H9 (cell line): ENCODE measurements around the gene FAR1. TPM values are rescaled to one million over a fixed set of nuclear protein-coding genes. Genes with fewer than 3 reads are reported as not detected.
"Not testable (repeated sequence)": the region's sequence is repeated elsewhere in the genome, so short reads cannot be mapped to it uniquely, and the experiment has no call there.

ENCODE experiments used
- DNase-seq: peaks from one replicate; pipeline ENCODE4 v3.0.0-alpha.2; 2017
- H2AFZ ChIP-seq: one replicate; pipeline ENCODE4 v1.6.1; 2013; ENCODE audit warnings: mild to moderate bottlenecking, low read length, control low read depth, moderate library complexity
- H2AK5ac ChIP-seq: 2 replicates; pipeline ENCODE4 v1.6.1; 2013; ENCODE audit warnings: low read length, control low read depth, mixed read lengths; ENCODE audit not compliant: insufficient read length
- H2BK120ac ChIP-seq: one replicate; pipeline ENCODE4 v1.6.1; 2013; ENCODE audit warnings: low read depth, mild to moderate bottlenecking, low read length, control low read depth, inconsistent platforms; ENCODE audit not compliant: poor library complexity, severe bottlenecking
- H2BK12ac ChIP-seq: 2 replicates; pipeline ENCODE4 v1.6.1; 2013; ENCODE audit warnings: low read length, control low read depth, mixed read lengths, low read depth; ENCODE audit not compliant: insufficient read length
- H2BK15ac ChIP-seq: 2 replicates; pipeline ENCODE4 v1.6.1; 2013; ENCODE audit warnings: low read depth, low read length, control low read depth
- H2BK20ac ChIP-seq: one replicate; pipeline ENCODE4 v1.6.1; 2013; ENCODE audit warnings: low read depth, mild to moderate bottlenecking, low read length, control low read depth, inconsistent platforms; ENCODE audit not compliant: poor library complexity, severe bottlenecking
- H2BK5ac ChIP-seq: 2 replicates; pipeline ENCODE4 v1.6.1; 2013; ENCODE audit warnings: low read length, control low read depth, mixed read lengths; ENCODE audit not compliant: insufficient read length
- H3K14ac ChIP-seq: 2 replicates; pipeline ENCODE4 v1.6.1; 2013; ENCODE audit warnings: low read length, control low read depth; ENCODE audit not compliant: insufficient read depth
- H3K18ac ChIP-seq: 2 replicates; pipeline ENCODE4 v1.6.1; 2013; ENCODE audit warnings: low read depth, mild to moderate bottlenecking, mixed read lengths, low read length, control low read depth; ENCODE audit not compliant: insufficient read length
- H3K23ac ChIP-seq: 2 replicates; pipeline ENCODE4 v1.6.1; 2013; ENCODE audit warnings: low read length, control low read depth, mixed read lengths, low read depth; ENCODE audit not compliant: insufficient read length
- H3K23me2 ChIP-seq: 2 replicates; pipeline ENCODE4 v1.6.1; 2013; ENCODE audit warnings: low read depth, mild to moderate bottlenecking, mixed read lengths, low read length, control low read depth; ENCODE audit not compliant: insufficient read length, poor library complexity, severe bottlenecking
- H3K27ac ChIP-seq: 2 replicates; pipeline ENCODE4 v1.5.1; 2013; ENCODE audit warnings: low read length, control low read depth, mixed read lengths, low read depth; ENCODE audit not compliant: insufficient read length
- H3K27me3 ChIP-seq: 2 replicates; pipeline ENCODE4 v1.6.1; 2013; ENCODE audit warnings: low read length, control low read depth, inconsistent platforms; ENCODE audit not compliant: insufficient read depth
- H3K4ac ChIP-seq: 2 replicates; pipeline ENCODE4 v1.6.1; 2013; ENCODE audit warnings: low read depth, mild to moderate bottlenecking, control low read depth, inconsistent platforms, low read length, moderate library complexity
- H3K4me1 ChIP-seq: 2 replicates; pipeline ENCODE4 v1.6.1; 2013; ENCODE audit warnings: low read length, control low read depth, inconsistent platforms; ENCODE audit not compliant: insufficient read depth
- H3K4me2 ChIP-seq: 2 replicates; pipeline ENCODE4 v1.6.1; 2013; ENCODE audit warnings: low read length, control low read depth, mixed read lengths; ENCODE audit not compliant: insufficient read length, insufficient read depth
- H3K56ac ChIP-seq: 2 replicates; pipeline ENCODE4 v1.6.1; 2013; ENCODE audit warnings: low read depth, mild to moderate bottlenecking, mixed read lengths, low read length, control low read depth; ENCODE audit not compliant: insufficient read length
- H3K79me1 ChIP-seq: 2 replicates; pipeline ENCODE4 v1.6.1; 2013; ENCODE audit warnings: low read depth, mild to moderate bottlenecking, moderate library complexity, low read length, control low read depth, inconsistent platforms; ENCODE audit not compliant: insufficient read depth, poor library complexity, severe bottlenecking
- H3K79me2 ChIP-seq: 2 replicates; pipeline ENCODE4 v1.6.1; 2013; ENCODE audit warnings: low read length, control low read depth, inconsistent platforms; ENCODE audit not compliant: insufficient read depth
- H3K9ac ChIP-seq: 2 replicates; pipeline ENCODE4 v1.6.1; 2013; ENCODE audit warnings: low read length, control low read depth, mixed read lengths; ENCODE audit not compliant: insufficient read length; ENCODE audit errors: extremely low read depth
- H3K9me3 ChIP-seq: one replicate; pipeline ENCODE4 v1.6.1; 2013; ENCODE audit warnings: low read depth, low read length, inconsistent platforms; ENCODE audit not compliant: control insufficient read depth
- H3T11ph ChIP-seq: one replicate; pipeline ENCODE4 v1.6.1; 2013; ENCODE audit warnings: mild to moderate bottlenecking, low read length, control low read depth, inconsistent platforms
- H4K20me1 ChIP-seq: one replicate; pipeline ENCODE4 v1.6.1; 2013; ENCODE audit not compliant: control insufficient read depth, insufficient read length, insufficient read depth
- H4K5ac ChIP-seq: 2 replicates; pipeline ENCODE4 v1.6.1; 2013; ENCODE audit warnings: low read depth, mild to moderate bottlenecking, mixed read lengths, low read length, control low read depth; ENCODE audit not compliant: insufficient read length
- H4K8ac ChIP-seq: replicated peaks from 2 replicates; pipeline ENCODE4 v1.6.1; 2013; ENCODE audit warnings: low read length, control low read depth, mixed read lengths, low read depth; ENCODE audit not compliant: insufficient read length
- H4K91ac ChIP-seq: 2 replicates; pipeline ENCODE4 v1.6.1; 2013; ENCODE audit warnings: low read depth, mild to moderate bottlenecking, moderate library complexity, mixed read lengths, low read length, control low read depth; ENCODE audit not compliant: insufficient read length
- H3K27ac Mint-ChIP-seq, 3 experiments: 2 replicates in 2 of 3; 3 replicates in 1 of 3; pipeline ENCODE4 v1.8.0; 2020 to 2021; ENCODE audit warnings: mixed read lengths in 3 of 3, mild to moderate bottlenecking in 1 of 3, moderate library complexity in 1 of 3
- H3K27me3 Mint-ChIP-seq: 2 replicates; pipeline ENCODE4 v1.8.0; 2021; ENCODE audit warnings: low read depth, mild to moderate bottlenecking, moderate library complexity, mixed read lengths
- H3K36me3 Mint-ChIP-seq, 3 experiments: 2 replicates in 2 of 3; 3 replicates in 1 of 3; pipeline ENCODE4 v1.8.0; 2020 to 2021; ENCODE audit warnings: low read depth in 3 of 3, mixed read lengths in 3 of 3; ENCODE audit not compliant: insufficient read depth in 1 of 3
- H3K4me1 Mint-ChIP-seq, 2 experiments: 2 replicates each; pipeline ENCODE4 v1.8.0; 2020; ENCODE audit warnings: mixed read lengths in 2 of 2
- H3K4me3 Mint-ChIP-seq, 2 experiments: 2 replicates in 1 of 2; 3 replicates in 1 of 2; pipeline ENCODE4 v1.8.0; 2020 to 2021; ENCODE audit warnings: mild to moderate bottlenecking in 2 of 2, mixed read lengths in 2 of 2, moderate library complexity in 1 of 2
- H3K9me3 Mint-ChIP-seq, 2 experiments: 2 replicates in 1 of 2; 3 replicates in 1 of 2; pipeline ENCODE4 v1.8.0; 2020; ENCODE audit warnings: mild to moderate bottlenecking in 2 of 2, mixed read lengths in 2 of 2, moderate library complexity in 1 of 2
- CTCF ChIP-seq: fragments of 200-600 bp; sonication (generic); conservative IDR thresholded peaks from 3 replicates; pipeline ENCODE4 v1.8.0; 2021; ENCODE audit warnings: antibody characterized with exemption, mild to moderate bottlenecking
- WGBS: extraction: QIAGEN DNeasy Blood & Tissue Kit; methylation state at CpG from one replicate; pipeline ENCODE4 v1.1.7; 2013; ENCODE audit warnings: missing lambda C conversion rate, low lambda C conversion rate, mixed read lengths; ENCODE audit not compliant: insufficient read length; ENCODE audit errors: extremely low coverage; 5-methylcytosine and 5-hydroxymethylcytosine counted together
- total RNA-seq: library from RNA; stranded (reverse); gene quantifications from 2 replicates; pipeline ENCODE4 v1.2.1, GENCODE V29; 2021

The FAR1 gene
- total RNA-seq, 1 experiment from 2014 or later, result 72.5 TPM

- Histone ChIP-seq H3K79me1 (no peaks in the 10 kb centered on the region), H3K14ac (no peak overlapping the region), H3K9ac (no peak overlapping the region), H4K5ac (no peak overlapping the region), H3K9me3 (no peaks in the 10 kb centered on the region), H3K23ac (no peak overlapping the region), H2AK5ac (no peak overlapping the region), H4K20me1 (no peaks in the 10 kb centered on the region), H2BK12ac (no peak overlapping the region), H3K4me2 (no peak overlapping the region), H3K4ac (no peak overlapping the region), H3K27me3 (no peaks in the 10 kb centered on the region), H4K91ac (no peak overlapping the region), H4K8ac (no peak overlapping the region), H3K18ac (no peak overlapping the region), H2AFZ (no peak overlapping the region), H3K56ac (no peak overlapping the region), H2BK120ac (no peak overlapping the region), H2BK5ac (no peak overlapping the region), H3K79me2 (no peaks in the 10 kb centered on the region), H2BK20ac (no peak overlapping the region), H3K4me1 (no peaks in the 10 kb centered on the region), H2BK15ac (no peak overlapping the region), H3K23me2 (no peaks in the 10 kb centered on the region), H3K27ac (no peak overlapping the region), H3T11ph (no peak overlapping the region)
- no peak for DNase-seq
- H3K27me3 Mint-ChIP-seq, result peaks cover 6% of the 10 kb centered on the region
- H3K4me3 Mint-ChIP-seq, result no peak overlapping the region
- WGBS, result no CpG with 5 or more reads among the region's 2 CpGs
- TF ChIP-seq CTCF, result no peak
- no peak overlapping the region for H3K27ac Mint-ChIP-seq
- no peaks in the 10 kb centered on the region; a peak in 2 of 4 replicates for H3K4me1 Mint-ChIP-seq
- no peaks in the 10 kb centered on the region for H3K36me3 Mint-ChIP-seq
- no peaks in the 10 kb centered on the region; a peak in 1 of 5 replicates for H3K9me3 Mint-ChIP-seq
Observed at GRCh38 chr11:13745165-13745564, 76.7 kb downstream of the FAR1 start.

GRCh38 chr11:13753316-13753715 lies 84.8 kb downstream of the FAR1 start:
- not testable (repeated sequence) for H4K20me1 ChIP-seq, H4K5ac ChIP-seq, H3K79me1 ChIP-seq, H3K9me3 ChIP-seq, H3K4ac ChIP-seq, H2BK5ac ChIP-seq, H3K23ac ChIP-seq, H3K36me3 Mint-ChIP-seq, H2BK15ac ChIP-seq, H2BK12ac ChIP-seq, H4K91ac ChIP-seq, H3K27me3 ChIP-seq, H3K27ac ChIP-seq, H3K23me2 ChIP-seq, H3K56ac ChIP-seq, H3K4me1 Mint-ChIP-seq, H3T11ph ChIP-seq, H3K9me3 Mint-ChIP-seq, H2AFZ ChIP-seq, H3K18ac ChIP-seq, H3K4me2 ChIP-seq, H3K9ac ChIP-seq, H2BK20ac ChIP-seq, H3K4me3 Mint-ChIP-seq, H2AK5ac ChIP-seq, H4K8ac ChIP-seq, H3K14ac ChIP-seq, DNase-seq, H2BK120ac ChIP-seq, H3K79me2 ChIP-seq, H3K27ac Mint-ChIP-seq, H3K27me3 Mint-ChIP-seq, H3K4me1 ChIP-seq
- WGBS, result no CpG with 5 or more reads among the region's 5 CpGs
